Natural killer cell (primary cell): ENCODE measurements around the gene TIGD2. TPM values are rescaled to one million over a fixed set of nuclear protein-coding genes. Genes with fewer than 3 reads are reported as not detected.

Source experiments
- ATAC-seq, 3 donors: fragments of 150-1000 bp in 2 of 3; fragments of 200-7000 bp in 1 of 3; cut with Tn5 transposase; 1 replicate in 1 of 3; 2 replicates in 2 of 3; pipeline ENCODE4 v1.10.0; 2021; ENCODE audit warnings: mild to moderate bottlenecking in 2 of 3, moderate library complexity in 2 of 3
- DNase-seq, 2 donors: peaks; one replicate each; pipeline versions ENCODE4 v3.0.0 to v3.0.0-alpha.2; 2013 to 2021; ENCODE audit warnings: mixed read lengths in 1 of 2
- H3K27ac ChIP-seq: one replicate; pipeline ENCODE4 v1.5.1; 2013; ENCODE audit warnings: mild to moderate bottlenecking, low read length
- H3K27me3 ChIP-seq: one replicate; pipeline ENCODE4 v1.6.1; 2013; ENCODE audit warnings: low read length; ENCODE audit not compliant: control insufficient read depth, insufficient read depth
- H3K36me3 ChIP-seq: one replicate; pipeline ENCODE4 v1.6.1; 2013; ENCODE audit warnings: low read length; ENCODE audit not compliant: control insufficient read depth, insufficient read depth
- H3K4me1 ChIP-seq: one replicate; pipeline ENCODE4 v1.6.1; 2013; ENCODE audit warnings: low read length; ENCODE audit not compliant: control insufficient read depth, insufficient read depth
- H3K4me3 ChIP-seq: one replicate; pipeline ENCODE4 v1.5.1; 2013; ENCODE audit warnings: low read length
- H3K9me3 ChIP-seq: one replicate; pipeline ENCODE4 v1.6.1; 2013; ENCODE audit warnings: low read length; ENCODE audit not compliant: control insufficient read depth, insufficient read depth
- H3K27ac Mint-ChIP-seq, 2 donors: one replicate each; pipeline ENCODE4 v1.8.0; 2022; ENCODE audit warnings: mild to moderate bottlenecking in 2 of 2, mixed read lengths in 2 of 2, moderate library complexity in 1 of 2
- H3K27me3 Mint-ChIP-seq, 2 donors: one replicate each; pipeline ENCODE4 v1.8.0; 2022; ENCODE audit warnings: low read depth in 2 of 2, mixed read lengths in 2 of 2
- H3K36me3 Mint-ChIP-seq: one replicate; pipeline ENCODE4 v1.8.0; 2022; ENCODE audit warnings: mixed read lengths
- H3K4me1 Mint-ChIP-seq, 2 donors: one replicate each; pipeline ENCODE4 v1.8.0; 2022; ENCODE audit warnings: mixed read lengths in 2 of 2
- H3K4me3 Mint-ChIP-seq: one replicate; pipeline ENCODE4 v1.8.0; 2022; ENCODE audit warnings: mild to moderate bottlenecking, moderate library complexity, mixed read lengths
- H3K9me3 Mint-ChIP-seq, 2 donors: one replicate each; pipeline ENCODE4 v1.8.0; 2022; ENCODE audit warnings: mixed read lengths in 2 of 2
- CTCF ChIP-seq: fragments of 200-600 bp; IDR thresholded peaks from one replicate; pipeline ENCODE4 v1.8.0; 2022; ENCODE audit warnings: antibody characterized with exemption
- WGBS: methylation state at CpG from one replicate; pipeline ENCODE4 v1.1.7; 2013; ENCODE audit warnings: missing lambda C conversion rate; ENCODE audit not compliant: insufficient coverage; 5-methylcytosine and 5-hydroxymethylcytosine counted together
- intact Hi-C: fragments of 100-400 bp; cut with micrococcal nuclease; formaldehyde crosslinking; loops from one replicate; pipeline ENCODE4 v1.14.2; 2022
- total RNA-seq, 4 donors: library from RNA; stranded (reverse); fragments of 120-200 nt in 1 of 4; gene quantifications; one replicate each; pipeline versions ENCODE4 v1.2.3 to v1.2.4, GENCODE V29; 2013 to 2022

TIGD2 gene
- total RNA-seq = 1 to 10 TPM; 3.2 to 7.6 (median 5.1) TPM
- total RNA-seq (2013) = 12.5 TPM

- no peaks in the 10 kb centered on the region for H3K9me3 Mint-ChIP-seq
These were observed at the start of gene TIGD2 for GRCh38 chr4:89110986-89111832. TSS of gene TIGD2 (plus strand) at chr4:89111533. CDS start at chr4:89112975, 1,442 bp downstream.

DNA sequence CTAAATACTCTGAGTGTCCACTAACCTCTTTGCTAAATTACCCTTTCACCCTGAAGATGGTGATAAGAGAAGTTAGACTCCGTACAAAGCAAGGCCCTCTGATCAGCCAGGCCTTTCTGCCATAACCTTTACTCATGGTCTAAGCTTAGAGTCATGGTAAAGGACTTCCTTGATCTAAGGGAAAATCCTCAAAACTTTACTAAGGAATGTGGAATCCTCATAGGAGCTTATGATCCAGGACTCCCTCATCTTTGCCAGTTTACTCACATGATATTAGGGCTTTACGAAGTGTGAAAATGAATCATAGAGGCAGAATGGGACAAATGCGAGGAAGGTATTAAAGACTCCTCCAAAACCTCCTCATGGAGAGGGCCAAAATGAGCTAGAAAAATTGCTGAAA lies 46.5 kb upstream of the TIGD2 start:
- Mint-ChIP-seq H3K36me3 (no peaks in the 10 kb centered on the region), H3K27me3 (peaks cover 9 to 10% of the 10 kb centered on the region in 2 donors), H3K4me3 (no peak overlapping the region), H3K27ac (no peak overlapping the region), H3K9me3 (peaks cover 2 to 3% of the 10 kb centered on the region in 2 donors), H3K4me1 (no peaks in the 10 kb centered on the region)
- no peak overlapping the region for H3K4me3 ChIP-seq
- WGBS = 24% methylated on average over 3 of the region's 3 CpGs
- no peaks in the 10 kb centered on the region for H3K9me3 ChIP-seq
- no peaks in the 10 kb centered on the region for H3K4me1 ChIP-seq
- ATAC-seq = no peak
- intact Hi-C loops = no loop called here
- TF ChIP-seq CTCF = no peak
- no peaks in the 10 kb centered on the region for H3K36me3 ChIP-seq
- H3K27ac ChIP-seq = no peak overlapping the region
- DNase-seq = no peak
- no peaks in the 10 kb centered on the region for H3K27me3 ChIP-seq

More at GRCh38 chr4:89110986-89111832, at the start of gene TIGD2:
- no peaks in the 10 kb centered on the region for H3K36me3 Mint-ChIP-seq
- intact Hi-C loops = loop anchor here (1.0 to 10.0 kb wide), 3 partner anchors 184 to 826 kb away; partner anchors contain the start of gene PPM1K
- H3K4me1 Mint-ChIP-seq = peaks cover 27 to 32% of the 10 kb centered on the region in 2 donors
- H3K27ac Mint-ChIP-seq = peak within 1 kb of the TSS; percentile 89 to 90
- Histone ChIP-seq H3K9me3 (no peaks in the 10 kb centered on the region), H3K4me3 (peak within 1 kb of the TSS; percentile 62), H3K27ac (peak within 1 kb of the TSS; percentile 68), H3K36me3 (no peaks in the 10 kb centered on the region), H3K4me1 (peaks cover 14% of the 10 kb centered on the region), H3K27me3 (no peaks in the 10 kb centered on the region)
- peaks cover 11 to 18% of the 10 kb centered on the region in 2 donors for H3K27me3 Mint-ChIP-seq
- peak; percentile 94 for TF ChIP-seq CTCF
- peak within 1 kb of the TSS; percentile 96 for H3K4me3 Mint-ChIP-seq
- ATAC-seq = peak; percentile 92 to 98 (median 92)
- DNase-seq = peak; percentile 86 to 95
- WGBS = under 1% methylated on average over 99 of the region's 101 CpGs

- no peak for TF ChIP-seq CTCF
- DNase-seq = no peak
- Histone ChIP-seq H3K27me3 (no peaks in the 10 kb centered on the region), H3K9me3 (no peaks in the 10 kb centered on the region), H3K27ac (no peak overlapping the region), H3K4me3 (no peak overlapping the region), H3K4me1 (no peaks in the 10 kb centered on the region), H3K36me3 (no peaks in the 10 kb centered on the region)
- peaks cover 6 to 12% of the 10 kb centered on the region in 2 donors for H3K27me3 Mint-ChIP-seq
- H3K36me3 Mint-ChIP-seq = no peaks in the 10 kb centered on the region
- no peak overlapping the region for H3K4me3 Mint-ChIP-seq
- H3K27ac Mint-ChIP-seq = no peak overlapping the region
- ATAC-seq = no peak
- H3K4me1 Mint-ChIP-seq = no peaks in the 10 kb centered on the region
- intact Hi-C loops = no loop called here
- no peaks in the 10 kb centered on the region for H3K9me3 Mint-ChIP-seq
These were observed 43.9 kb upstream of the TIGD2 start for GRCh38 chr4:89067417-89067816.
